Fibroblast of pulmonary artery (primary cell): ENCODE data around the gene ACTMAP.

Source experiments
- DNase-seq: peaks from one replicate; pipeline ENCODE4 v3.0.0-alpha.2; 2010; ENCODE audit warnings: low read depth
- H3K4me3 ChIP-seq: replicated peaks from 2 replicates; pipeline ENCODE4 v1.5.1; 2011; ENCODE audit warnings: low read depth, mild to moderate bottlenecking, control low read depth, low read length, moderate library complexity
- CTCF ChIP-seq: IDR thresholded peaks from 2 replicates; pipeline ENCODE4 v1.5.1; 2011; ENCODE audit warnings: mild to moderate bottlenecking, control low read depth, low read length, inconsistent platforms; ENCODE audit errors: missing control alignments

The ACTMAP gene

GRCh38 chr19:40741527-40742390 is 8.5 kb downstream of the ACTMAP start:
- TF ChIP-seq CTCF: no peak
- DNase-seq: no peak
- no peak overlapping the region for H3K4me3 ChIP-seq

GRCh38 chr19:40740747-40741146 is 9.5 kb downstream of the ACTMAP start:
- no peak overlapping the region for H3K4me3 ChIP-seq
- TF ChIP-seq CTCF: no peak
- no peak for DNase-seq

- DNase-seq: no peak
- TF ChIP-seq CTCF: no peak
- no peak overlapping the region for H3K4me3 ChIP-seq
Observed at GRCh38 chr19:40739871-40740703, 10.2 kb downstream of the ACTMAP start.

- no peak for DNase-seq
- H3K4me3 ChIP-seq: no peak overlapping the region
- TF ChIP-seq CTCF: no peak
Observed at GRCh38 chr19:40739030-40739839, 11.0 kb downstream of the ACTMAP start.

- DNase-seq: no peak
- no peak overlapping the region for H3K4me3 ChIP-seq
- TF ChIP-seq CTCF: no peak
Observed at GRCh38 chr19:40737102-40737644, 13.1 kb downstream of the ACTMAP start.

- no peak overlapping the region for H3K4me3 ChIP-seq
- DNase-seq: no peak
- TF ChIP-seq CTCF: no peak
Observed at GRCh38 chr19:40736661-40737060, 13.6 kb downstream of the ACTMAP start.
